ENCODE measurements around the gene OR1N1. TPM values are rescaled to one million over a fixed set of nuclear protein-coding genes. Genes with fewer than 3 reads are reported as not detected.

OR1N1 gene
- total RNA-seq, 1 experiment from 2014 or later, result not detected

DNA sequence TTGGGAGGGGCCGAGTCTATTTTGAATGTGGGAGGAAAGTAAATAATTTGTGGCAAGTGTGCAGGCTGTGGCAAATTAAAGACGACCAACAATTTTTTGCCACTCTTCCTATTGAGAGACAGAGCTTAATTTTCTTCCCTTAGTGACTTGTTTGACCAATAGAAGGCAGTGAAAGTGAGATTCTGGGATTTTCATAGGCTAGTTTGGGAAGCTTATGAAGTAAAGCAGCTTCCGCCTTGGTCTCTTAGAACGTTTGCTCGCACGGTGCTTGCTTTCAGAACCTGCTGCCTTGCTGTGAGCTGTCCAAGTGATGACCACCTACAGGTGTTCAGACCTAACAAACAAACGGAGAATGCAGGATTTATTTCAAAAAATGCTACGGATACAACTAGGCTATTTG lies 19.1 kb upstream of the OR1N1 start:
- Histone ChIP-seq H4K91ac (ENCODE audit: insufficient read length, low read depth, low read length) (no peak overlapping the region), H3T11ph (ENCODE audit: low read length) (no peak overlapping the region), H2BK12ac (ENCODE audit: insufficient read length, low read depth, low read length) (no peak overlapping the region), H3K56ac (ENCODE audit: insufficient read length, low read depth, low read length) (no peak overlapping the region), H2BK15ac (ENCODE audit: low read depth, low read length) (no peak overlapping the region), H4K20me1 (ENCODE audit: control insufficient read depth, insufficient read depth, insufficient read length) (no peaks in the 10 kb centered on the region), H4K8ac (replicated peaks; ENCODE audit: insufficient read length, low read depth, low read length) (no peak overlapping the region), H2AFZ (ENCODE audit: low read length) (no peak overlapping the region), H3K27me3 (ENCODE audit: insufficient read depth, low read length) (no peaks in the 10 kb centered on the region), H3K14ac (ENCODE audit: insufficient read depth, low read length) (no peak overlapping the region), H3K9ac (ENCODE audit: extremely low read depth, insufficient read length, low read length) (no peak overlapping the region), H4K5ac (ENCODE audit: insufficient read length, low read depth, low read length) (no peak overlapping the region), H3K23ac (ENCODE audit: insufficient read length, low read depth, low read length) (no peak overlapping the region), H2BK20ac (ENCODE audit: low read depth, low read length, poor library complexity, severe bottlenecking) (no peak overlapping the region), H3K4ac (ENCODE audit: low read depth, low read length) (no peak overlapping the region), H3K23me2 (ENCODE audit: insufficient read length, low read depth, low read length, poor library complexity, severe bottlenecking) (no peaks in the 10 kb centered on the region), H3K27ac (ENCODE audit: insufficient read length, low read depth, low read length) (no peak overlapping the region), H2BK5ac (ENCODE audit: insufficient read length, low read length) (no peak overlapping the region), H3K18ac (ENCODE audit: insufficient read length, low read depth, low read length) (no peak overlapping the region), H3K79me2 (ENCODE audit: insufficient read depth, low read length) (no peaks in the 10 kb centered on the region), H3K9me3 (ENCODE audit: control insufficient read depth, low read depth, low read length) (peaks cover 35% of the 10 kb centered on the region), H2AK5ac (ENCODE audit: insufficient read length, low read length) (no peak overlapping the region), H3K4me2 (ENCODE audit: insufficient read depth, insufficient read length, low read length) (no peak overlapping the region), H3K4me1 (ENCODE audit: insufficient read depth, low read length) (no peaks in the 10 kb centered on the region), H2BK120ac (ENCODE audit: low read depth, low read length, poor library complexity, severe bottlenecking) (no peak overlapping the region), H3K79me1 (ENCODE audit: insufficient read depth, low read depth, low read length, poor library complexity, severe bottlenecking) (no peaks in the 10 kb centered on the region)
- TF ChIP-seq, protein P1, sequence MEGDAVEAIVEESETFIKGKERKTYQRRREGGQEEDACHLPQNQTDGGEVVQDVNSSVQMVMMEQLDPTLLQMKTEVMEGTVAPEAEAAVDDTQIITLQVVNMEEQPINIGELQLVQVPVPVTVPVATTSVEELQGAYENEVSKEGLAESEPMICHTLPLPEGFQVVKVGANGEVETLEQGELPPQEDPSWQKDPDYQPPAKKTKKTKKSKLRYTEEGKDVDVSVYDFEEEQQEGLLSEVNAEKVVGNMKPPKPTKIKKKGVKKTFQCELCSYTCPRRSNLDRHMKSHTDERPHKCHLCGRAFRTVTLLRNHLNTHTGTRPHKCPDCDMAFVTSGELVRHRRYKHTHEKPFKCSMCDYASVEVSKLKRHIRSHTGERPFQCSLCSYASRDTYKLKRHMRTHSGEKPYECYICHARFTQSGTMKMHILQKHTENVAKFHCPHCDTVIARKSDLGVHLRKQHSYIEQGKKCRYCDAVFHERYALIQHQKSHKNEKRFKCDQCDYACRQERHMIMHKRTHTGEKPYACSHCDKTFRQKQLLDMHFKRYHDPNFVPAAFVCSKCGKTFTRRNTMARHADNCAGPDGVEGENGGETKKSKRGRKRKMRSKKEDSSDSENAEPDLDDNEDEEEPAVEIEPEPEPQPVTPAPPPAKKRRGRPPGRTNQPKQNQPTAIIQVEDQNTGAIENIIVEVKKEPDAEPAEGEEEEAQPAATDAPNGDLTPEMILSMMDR (conservative IDR thresholded peaks at IDR 0.05), result no peak
- H3K36me3 Mint-ChIP-seq (ENCODE audit: insufficient read depth in 1 of 3, low read depth in 3 of 3), result peaks cover 0 to 29% (median 5%) of the 10 kb centered on the region in 3 experiments; a peak in 4 of 7 replicates
- H3K27ac Mint-ChIP-seq, result no peak overlapping the region
- no peaks in the 10 kb centered on the region for H3K4me1 Mint-ChIP-seq
- H3K27me3 Mint-ChIP-seq (ENCODE audit: low read depth), result peaks cover 1% of the 10 kb centered on the region; the same call in 1 of the 2 replicates
- no peak for DNase-seq
- WGBS (ENCODE audit: extremely low coverage, insufficient read length, low lambda C conversion rate), result no CpG with 5 or more reads among the region's 8 CpGs
- peaks cover 68 to 78% of the 10 kb centered on the region in 2 experiments for H3K9me3 Mint-ChIP-seq
- H3K4me3 Mint-ChIP-seq, result no peak overlapping the region

Measured in H9 (cell line).